Spleen (tissue), 7 donors: ENCODE data around the gene ZMPSTE24.

Experiments used
- CTCF ChIP-seq, 11 experiments: fragments of 200-600 bp in 7 of 11; fragments of 450-650 bp in 4 of 11; sonication (generic) in 4 of 11; IDR thresholded peaks in 8 of 11; conservative IDR thresholded peaks in 3 of 11; 1 replicate in 7 of 11; 2 replicates in 4 of 11; pipeline versions ENCODE4 v1.4.0 to v1.8.0; 2016 to 2021; ENCODE audit warnings: antibody characterized with exemption in 11 of 11, inconsistent platforms in 4 of 11, mild to moderate bottlenecking in 1 of 11
- POLR2A ChIP-seq, 3 donors: fragments of 450-650 bp; IDR thresholded peaks; one replicate each; pipeline ENCODE4 v1.5.1; 2017; ENCODE audit warnings: antibody characterized with exemption in 3 of 3, mild to moderate bottlenecking in 1 of 3
- POLR2AphosphoS5 ChIP-seq, 3 donors: sonication (generic); formaldehyde crosslinking; IDR thresholded peaks; one replicate each; pipeline ENCODE4 v1.5.1; 2017; ENCODE audit warnings: antibody characterized with exemption in 3 of 3
- donor health status: DM: no; HTN: no; CAD: no; lungs with moderate emphysema.
- donor health status: DM: no; HTN: no; CAD: no.
- donor health status: DM: no; HTN: no; CAD: no.

- TF ChIP-seq CTCF (IDR thresholded peaks at IDR 0.05 in 8 of 11, conservative IDR thresholded peaks at IDR 0.05 in 3 of 11) (no peak), POLR2A (IDR thresholded peaks at IDR 0.05) (no peak), POLR2AphosphoS5 (IDR thresholded peaks at IDR 0.05) (no peak)
These were observed 79.4 kb downstream of the ZMPSTE24 start for GRCh38 chr1:40337443-40337842.
